Lower leg skin (tissue), 3 donors: ENCODE measurements around the gene FAM20A.

Experiments used
- POLR2A ChIP-seq, 2 donors: fragments of 450-650 bp; IDR thresholded peaks; one replicate each; pipeline ENCODE4 v1.6.1; 2016 to 2017; ENCODE audit warnings: antibody characterized with exemption in 2 of 2, mild to moderate bottlenecking in 1 of 2, moderate library complexity in 1 of 2
- TF ChIP-seq, protein P1 (sequence below), 3 donors: fragments of 450-650 bp; IDR thresholded peaks; one replicate each; pipeline ENCODE4 v1.5.1; 2016; ENCODE audit warnings: antibody characterized with exemption in 3 of 3, mild to moderate bottlenecking in 3 of 3, moderate library complexity in 2 of 3

DNA sequence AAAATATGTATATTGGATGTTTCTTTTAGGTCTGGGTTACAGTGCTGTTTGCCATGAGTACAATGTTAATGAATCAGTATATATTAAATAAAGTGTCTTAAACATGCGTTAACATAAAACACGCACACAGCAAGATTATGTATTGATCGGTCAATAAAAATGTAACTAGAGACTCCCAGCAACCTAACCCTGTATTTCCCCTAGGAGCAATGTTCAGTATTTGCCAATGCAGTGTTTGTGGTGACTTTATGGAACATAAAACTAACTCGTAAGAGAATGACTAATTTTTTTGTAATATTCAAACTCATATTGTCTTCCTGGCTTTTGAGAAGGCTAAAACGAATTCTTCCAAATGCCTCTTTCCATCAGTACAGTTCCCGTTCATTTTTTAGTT is 66.5 kb downstream of the FAM20A start:
- TF ChIP-seq, protein P1, sequence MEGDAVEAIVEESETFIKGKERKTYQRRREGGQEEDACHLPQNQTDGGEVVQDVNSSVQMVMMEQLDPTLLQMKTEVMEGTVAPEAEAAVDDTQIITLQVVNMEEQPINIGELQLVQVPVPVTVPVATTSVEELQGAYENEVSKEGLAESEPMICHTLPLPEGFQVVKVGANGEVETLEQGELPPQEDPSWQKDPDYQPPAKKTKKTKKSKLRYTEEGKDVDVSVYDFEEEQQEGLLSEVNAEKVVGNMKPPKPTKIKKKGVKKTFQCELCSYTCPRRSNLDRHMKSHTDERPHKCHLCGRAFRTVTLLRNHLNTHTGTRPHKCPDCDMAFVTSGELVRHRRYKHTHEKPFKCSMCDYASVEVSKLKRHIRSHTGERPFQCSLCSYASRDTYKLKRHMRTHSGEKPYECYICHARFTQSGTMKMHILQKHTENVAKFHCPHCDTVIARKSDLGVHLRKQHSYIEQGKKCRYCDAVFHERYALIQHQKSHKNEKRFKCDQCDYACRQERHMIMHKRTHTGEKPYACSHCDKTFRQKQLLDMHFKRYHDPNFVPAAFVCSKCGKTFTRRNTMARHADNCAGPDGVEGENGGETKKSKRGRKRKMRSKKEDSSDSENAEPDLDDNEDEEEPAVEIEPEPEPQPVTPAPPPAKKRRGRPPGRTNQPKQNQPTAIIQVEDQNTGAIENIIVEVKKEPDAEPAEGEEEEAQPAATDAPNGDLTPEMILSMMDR (IDR thresholded peaks at IDR 0.05), result no peak
- no peak for TF ChIP-seq POLR2A (IDR thresholded peaks at IDR 0.05)
